ENCODE data around the gene TAMM41.
"Not testable (repeated sequence)": the region's sequence is repeated elsewhere in the genome, so short reads cannot be mapped to it uniquely, and the experiment has no call there.

Gene TAMM41

DNA sequence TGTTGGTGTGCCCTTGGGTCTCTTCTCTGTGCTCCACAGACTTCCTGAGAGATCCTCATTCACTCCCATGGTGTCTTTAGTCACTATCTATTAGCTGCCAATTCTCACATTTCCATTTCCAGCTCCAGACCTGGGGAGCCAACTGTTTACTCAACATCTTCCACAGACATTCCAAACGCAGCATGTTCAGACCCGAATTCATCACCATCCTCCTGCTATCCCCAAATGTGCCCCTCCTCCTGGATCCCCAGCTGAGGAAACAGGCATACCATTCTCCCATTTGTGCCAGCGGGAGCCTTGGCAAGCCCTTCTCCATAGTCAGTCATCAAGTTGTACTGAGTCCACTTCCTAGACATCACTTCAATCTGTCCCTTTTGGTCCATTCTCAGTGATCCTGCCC lies 67.1 kb downstream of the TAMM41 start:
- TF ChIP-seq, protein P1, sequence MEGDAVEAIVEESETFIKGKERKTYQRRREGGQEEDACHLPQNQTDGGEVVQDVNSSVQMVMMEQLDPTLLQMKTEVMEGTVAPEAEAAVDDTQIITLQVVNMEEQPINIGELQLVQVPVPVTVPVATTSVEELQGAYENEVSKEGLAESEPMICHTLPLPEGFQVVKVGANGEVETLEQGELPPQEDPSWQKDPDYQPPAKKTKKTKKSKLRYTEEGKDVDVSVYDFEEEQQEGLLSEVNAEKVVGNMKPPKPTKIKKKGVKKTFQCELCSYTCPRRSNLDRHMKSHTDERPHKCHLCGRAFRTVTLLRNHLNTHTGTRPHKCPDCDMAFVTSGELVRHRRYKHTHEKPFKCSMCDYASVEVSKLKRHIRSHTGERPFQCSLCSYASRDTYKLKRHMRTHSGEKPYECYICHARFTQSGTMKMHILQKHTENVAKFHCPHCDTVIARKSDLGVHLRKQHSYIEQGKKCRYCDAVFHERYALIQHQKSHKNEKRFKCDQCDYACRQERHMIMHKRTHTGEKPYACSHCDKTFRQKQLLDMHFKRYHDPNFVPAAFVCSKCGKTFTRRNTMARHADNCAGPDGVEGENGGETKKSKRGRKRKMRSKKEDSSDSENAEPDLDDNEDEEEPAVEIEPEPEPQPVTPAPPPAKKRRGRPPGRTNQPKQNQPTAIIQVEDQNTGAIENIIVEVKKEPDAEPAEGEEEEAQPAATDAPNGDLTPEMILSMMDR (IDR thresholded peaks at IDR 0.05; ENCODE audit: low read depth, low read length, missing control alignments) = no peak
- in situ Hi-C loops (cut with HindIII; ENCODE audit: low sequenced_read_pairs) = loop anchor here (25.0 kb wide), 1 partner anchor 417 kb away; no protein-coding TSS in a partner anchor
- no peak overlapping the region for H3K4me3 ChIP-seq (ENCODE audit: low read depth, low read length)
- DNase-seq (ENCODE audit: low read depth) = no peak

DNA sequence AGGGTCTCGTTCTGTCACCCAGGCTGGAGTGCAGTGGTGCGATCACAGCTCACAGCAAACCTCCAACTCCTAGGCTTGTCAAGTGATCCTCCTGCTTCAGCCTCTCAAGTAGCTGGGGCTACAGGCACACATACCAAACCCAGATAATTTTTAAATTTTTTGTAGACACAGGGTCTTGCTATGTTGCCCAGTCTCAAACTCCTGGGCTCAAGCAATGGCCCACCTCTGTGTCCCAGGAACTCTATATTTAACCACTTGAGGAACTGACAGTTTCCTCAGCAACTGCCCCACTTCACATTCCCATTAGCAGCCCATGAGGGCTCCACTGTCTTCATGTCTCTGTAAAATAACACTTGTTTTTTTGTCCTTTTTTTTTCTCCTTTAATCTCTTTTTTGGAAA lies 68.4 kb downstream of the TAMM41 start:
- no peak overlapping the region for H3K4me3 ChIP-seq (ENCODE audit: low read depth, low read length)
- in situ Hi-C loops (cut with HindIII; ENCODE audit: low sequenced_read_pairs) = loop anchor here (25.0 kb wide), 1 partner anchor 416 kb away; no protein-coding TSS in a partner anchor
- TF ChIP-seq, protein P1 (IDR thresholded peaks at IDR 0.05; ENCODE audit: low read depth, low read length, missing control alignments) = no peak
- no peak for DNase-seq (ENCODE audit: low read depth)

DNA sequence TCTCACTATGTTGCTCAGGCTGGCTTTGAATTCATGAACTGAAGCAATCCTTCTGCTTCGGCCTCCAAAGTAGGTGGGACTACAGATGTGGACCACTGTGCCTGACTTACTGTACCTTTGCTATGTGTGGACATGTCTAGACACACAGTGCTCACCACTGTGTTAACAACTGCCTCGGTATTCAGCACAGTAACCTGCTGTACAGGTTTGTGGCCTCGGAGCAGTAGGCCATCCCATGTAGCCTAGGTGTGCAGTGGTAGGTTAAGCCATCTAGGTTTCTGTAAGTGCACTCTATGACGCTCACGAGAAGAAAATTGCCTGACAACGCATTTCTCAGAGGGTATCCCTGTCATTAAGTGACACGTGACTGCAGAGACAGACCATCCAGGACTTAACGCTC lies 70.3 kb downstream of the TAMM41 start:
- in situ Hi-C loops (cut with HindIII; ENCODE audit: low sequenced_read_pairs) = loop anchor here (25.0 kb wide), 1 partner anchor 414 kb away; no protein-coding TSS in a partner anchor
- no peak overlapping the region for H3K4me3 ChIP-seq (ENCODE audit: low read depth, low read length)
- DNase-seq (ENCODE audit: low read depth) = no peak
- TF ChIP-seq, protein P1 (IDR thresholded peaks at IDR 0.05; ENCODE audit: low read depth, low read length, missing control alignments) = no peak

DNA sequence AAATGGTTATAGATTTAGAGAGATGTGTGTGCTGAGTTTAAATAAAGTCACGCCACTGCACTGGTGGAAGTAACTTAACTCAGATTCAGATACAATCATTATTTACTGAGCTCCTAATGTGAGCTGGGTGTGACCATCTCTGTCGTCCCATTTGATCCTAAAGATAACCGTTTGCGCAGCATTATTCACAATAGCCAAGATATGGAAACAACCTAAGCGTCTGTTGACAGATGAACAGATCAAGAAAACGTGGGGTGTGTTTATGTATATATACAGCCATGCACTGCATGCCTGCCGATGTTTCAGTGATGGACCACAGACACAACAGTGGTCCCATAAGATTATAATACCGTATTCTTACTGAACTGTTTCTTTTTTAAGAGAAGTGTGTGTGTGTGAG lies 71.2 kb downstream of the TAMM41 start:
- in situ Hi-C loops (cut with HindIII; ENCODE audit: low sequenced_read_pairs) = loop anchor here (25.0 kb wide), 1 partner anchor 413 kb away; no protein-coding TSS in a partner anchor
- H3K4me3 ChIP-seq (ENCODE audit: low read depth, low read length) = no peak overlapping the region
- TF ChIP-seq, protein P1 (IDR thresholded peaks at IDR 0.05; ENCODE audit: low read depth, low read length, missing control alignments) = no peak
- no peak for DNase-seq (ENCODE audit: low read depth)

DNA sequence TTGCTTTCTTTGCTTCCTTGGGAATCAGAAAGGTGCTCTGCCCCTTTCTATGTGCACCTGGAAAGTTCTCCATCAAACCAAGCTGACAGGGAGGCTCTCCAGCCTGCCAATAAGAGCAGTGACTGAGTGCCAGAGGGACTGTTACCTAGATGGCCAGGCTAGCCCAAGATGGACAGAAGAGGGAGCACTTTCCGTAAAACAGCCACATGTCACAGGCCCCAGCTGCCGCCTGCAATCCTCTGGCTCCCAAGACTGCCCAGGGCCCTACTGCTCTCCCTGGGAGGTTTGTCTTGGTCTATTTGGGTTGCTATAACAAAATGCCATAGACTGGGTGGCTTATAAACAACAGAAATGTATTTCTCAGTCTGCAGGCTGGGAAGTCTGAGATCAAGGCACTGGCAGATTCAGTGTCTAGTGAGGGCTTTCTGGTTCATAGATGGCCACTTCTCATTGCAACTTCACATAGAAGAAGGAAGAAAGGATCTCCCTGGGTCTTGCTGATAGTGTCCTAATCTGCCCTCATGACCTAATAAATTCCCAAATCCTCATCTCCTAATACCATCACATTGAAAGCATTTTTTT lies 72.3 kb downstream of the TAMM41 start:
- DNase-seq (ENCODE audit: low read depth) = peak; percentile 19
- TF ChIP-seq, protein P1 (IDR thresholded peaks at IDR 0.05; ENCODE audit: low read depth, low read length, missing control alignments) = peak; percentile 65
- H3K4me3 ChIP-seq (ENCODE audit: low read depth, low read length) = no peak overlapping the region
- in situ Hi-C loops (cut with HindIII; ENCODE audit: low sequenced_read_pairs) = no loop called here

DNA sequence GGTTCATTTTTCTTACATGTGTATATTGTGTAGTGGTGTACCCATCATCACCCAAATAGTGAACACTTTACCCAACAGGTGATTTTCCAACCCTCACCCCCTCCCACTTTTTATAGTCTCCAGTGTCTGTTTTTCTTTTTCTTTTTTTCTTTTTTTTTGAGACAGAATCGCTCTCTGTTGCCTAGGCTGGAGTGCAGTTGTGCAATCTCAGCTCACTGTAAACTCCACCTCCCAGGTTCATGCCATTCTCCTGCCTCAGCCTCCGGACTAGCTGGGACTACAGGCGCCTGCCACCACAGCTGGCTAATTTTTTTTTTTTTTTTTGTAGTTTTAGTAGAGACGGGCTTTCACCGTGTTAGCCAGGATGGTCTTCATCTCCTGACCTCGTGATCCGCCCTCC lies 74.8 kb downstream of the TAMM41 start:
- in situ Hi-C loops (cut with HindIII; ENCODE audit: low sequenced_read_pairs); H3K4me3 ChIP-seq (ENCODE audit: low read depth, low read length); DNase-seq (ENCODE audit: low read depth): not testable (repeated sequence)

DNA sequence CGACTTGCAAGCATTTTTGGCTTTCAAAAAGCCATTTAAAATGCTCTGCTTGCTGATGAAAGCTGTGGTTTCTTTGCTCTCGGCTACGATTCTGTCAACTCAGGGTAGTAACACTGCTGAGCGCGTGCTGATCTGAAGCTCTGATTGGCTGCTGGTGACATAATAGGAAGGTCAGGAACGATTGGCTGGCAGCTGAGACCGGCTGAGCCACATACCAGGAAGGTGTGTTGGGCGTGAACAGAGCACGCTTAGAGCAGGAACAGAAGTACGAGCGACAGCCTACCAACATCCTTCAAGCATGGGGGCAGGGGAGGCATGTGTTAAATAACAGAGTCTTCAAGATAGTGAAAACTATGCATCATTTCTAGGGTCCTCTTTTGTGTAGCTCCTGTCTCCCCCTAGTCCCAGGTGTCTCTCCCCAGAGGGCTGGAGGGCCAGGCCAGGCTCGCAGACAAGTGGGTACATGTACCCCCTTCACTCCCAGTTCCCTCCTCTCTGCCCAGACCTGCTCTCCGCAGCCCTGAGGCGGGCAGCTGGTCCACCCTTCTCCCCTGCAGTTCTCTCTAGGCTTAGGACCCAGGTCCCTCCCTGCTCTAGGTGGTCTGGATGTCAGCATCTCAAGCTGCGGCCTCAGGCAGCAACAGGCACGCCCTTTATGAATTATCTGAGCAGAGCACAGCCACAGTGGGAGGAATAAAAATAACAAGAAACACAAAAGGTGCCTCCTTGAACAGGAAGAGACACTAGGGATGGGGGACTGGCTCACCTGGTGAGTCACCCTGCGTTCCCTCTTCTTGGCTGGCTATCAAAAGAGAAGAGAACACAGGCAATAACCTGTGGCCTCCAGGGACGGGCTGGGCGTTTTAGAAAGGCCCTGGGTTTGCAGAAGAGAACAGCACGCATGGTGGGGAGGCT lies 76.0 kb downstream of the TAMM41 start:
- DNase-seq (ENCODE audit: low read depth) = peak; percentile 84
- in situ Hi-C loops (cut with HindIII; ENCODE audit: low sequenced_read_pairs) = no loop called here

More for the DNA sequence above, 76.0 kb downstream of the TAMM41 start:
- no peak overlapping the region for H3K4me3 ChIP-seq (ENCODE audit: low read depth, low read length)
- TF ChIP-seq, protein P1 (IDR thresholded peaks at IDR 0.05; ENCODE audit: low read depth, low read length, missing control alignments) = no peak
